Activated CD4-positive, alpha-beta T cell treated with anti-CD3 and anti-CD28 coated beads, Interleukin-2, amount 10 ng/mL, durations not matched to agents 7 days and 5 days (primary cell): ENCODE results near the gene CPPED1. TPM values are rescaled to one million over a fixed set of nuclear protein-coding genes. Genes with fewer than 3 reads are reported as not detected.

Experiments used
- CTCF ChIA-PET: fragments of 350-600 bp; sonication (Branson Sonifier 250); formaldehyde crosslinking; loops from one replicate; lab custom pipeline; 2021; ENCODE audit warnings: antibody characterized with exemption; lab: Charles Lee
- POLR2A ChIA-PET: fragments of 350-600 bp; sonication (Branson Sonifier 250); formaldehyde crosslinking; loops from one replicate; lab custom pipeline; 2021; ENCODE audit warnings: antibody characterized with exemption; lab: Charles Lee
- DNase-seq: peaks from one replicate; pipeline ENCODE4 v3.0.0-alpha.2; 2020
- H3K27ac Mint-ChIP-seq: one replicate; pipeline ENCODE4 v1.8.0; 2021; ENCODE audit warnings: mild to moderate bottlenecking, moderate library complexity, mixed read lengths
- H3K27me3 Mint-ChIP-seq: one replicate; pipeline ENCODE4 v1.8.0; 2021; ENCODE audit warnings: mixed read lengths
- H3K36me3 Mint-ChIP-seq: one replicate; pipeline ENCODE4 v1.8.0; 2021; ENCODE audit warnings: low read depth, mixed read lengths
- H3K4me1 Mint-ChIP-seq: one replicate; pipeline ENCODE4 v1.8.0; 2021; ENCODE audit warnings: mixed read lengths
- H3K4me3 Mint-ChIP-seq: one replicate; pipeline ENCODE4 v1.8.0; 2021; ENCODE audit warnings: mild to moderate bottlenecking, moderate library complexity, mixed read lengths
- H3K9me3 Mint-ChIP-seq: one replicate; pipeline ENCODE4 v1.8.0; 2021; ENCODE audit warnings: mixed read lengths
- total RNA-seq, 2 experiments: library from RNA; stranded (reverse); gene quantifications; one replicate each; pipeline ENCODE4 v1.2.3, GENCODE V29; 2021

The CPPED1 gene
- total RNA-seq, 2 experiments from 2014 or later = 15.7 to 17.1 TPM

DNA sequence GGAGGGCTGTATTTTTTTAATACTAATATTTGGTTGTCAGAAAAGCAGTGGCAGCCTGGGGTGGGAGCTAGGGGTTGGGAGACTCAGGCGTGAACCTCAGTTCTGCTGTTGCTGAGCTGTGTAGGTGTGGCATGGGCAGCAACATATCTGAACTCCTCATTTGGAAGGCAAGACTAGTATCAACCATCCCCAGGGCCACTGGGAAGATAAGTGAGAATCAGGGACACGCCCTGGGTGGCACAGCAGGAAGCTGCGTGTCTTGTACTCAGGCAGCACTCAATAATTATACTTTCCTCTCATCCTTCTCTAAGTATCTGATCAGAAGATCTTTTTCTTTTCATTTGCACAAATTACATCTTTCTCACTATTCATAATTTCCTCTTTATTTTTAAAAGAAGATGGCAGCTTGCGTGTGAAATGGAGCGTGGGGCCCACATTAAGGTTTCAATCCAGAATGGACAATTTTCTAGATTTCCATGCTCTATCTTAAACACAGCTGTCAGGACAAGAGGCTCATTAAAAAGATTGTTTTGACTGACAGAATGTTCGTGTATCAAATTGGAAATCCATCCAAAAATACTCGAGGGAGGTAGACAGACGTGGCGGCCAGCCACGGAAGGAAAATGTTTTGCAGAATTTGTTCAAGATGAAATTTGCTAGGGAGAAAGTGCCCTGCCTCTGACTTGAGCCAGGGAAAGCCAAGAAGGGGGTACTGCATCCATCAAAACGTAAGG lies 121.1 kb downstream of the CPPED1 start:
- no peak overlapping the region for H3K4me3 Mint-ChIP-seq
- no peak overlapping the region for H3K27ac Mint-ChIP-seq
- peaks cover 8% of the 10 kb centered on the region for H3K4me1 Mint-ChIP-seq
- peaks cover 2% of the 10 kb centered on the region for H3K27me3 Mint-ChIP-seq
- no peak for DNase-seq
- no peaks in the 10 kb centered on the region for H3K9me3 Mint-ChIP-seq
- POLR2A ChIA-PET = no interaction called here
- no peaks in the 10 kb centered on the region for H3K36me3 Mint-ChIP-seq
- CTCF ChIA-PET = interaction anchor here (1.0 kb wide), 1 partner anchor 21 kb away, joined by 3 read pairs; no protein-coding TSS in a partner anchor

DNA sequence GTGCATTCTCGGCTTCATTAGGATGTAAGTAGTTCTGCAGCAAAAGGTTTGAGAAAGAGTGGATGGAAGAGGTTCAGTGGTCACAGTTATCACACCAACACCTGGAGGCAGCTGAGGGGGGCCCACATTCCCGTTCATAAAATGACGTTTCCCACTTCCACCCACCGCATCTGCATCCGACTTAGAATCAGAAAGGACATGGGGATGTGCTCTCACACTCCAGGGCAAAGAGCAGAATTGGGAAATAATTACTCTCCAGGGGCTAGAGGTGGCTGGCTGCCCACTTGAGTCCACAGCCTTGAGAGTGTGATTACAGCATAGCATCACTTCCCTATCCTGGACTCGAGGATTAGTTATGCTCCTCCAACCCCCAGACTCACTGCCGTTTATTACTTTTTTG lies 122.0 kb downstream of the CPPED1 start:
- H3K4me3 Mint-ChIP-seq = no peak overlapping the region
- no peaks in the 10 kb centered on the region for H3K9me3 Mint-ChIP-seq
- POLR2A ChIA-PET = no interaction called here
- DNase-seq = no peak
- CTCF ChIA-PET = interaction anchor here (1.0 kb wide), 1 partner anchor 21 kb away, joined by 3 read pairs; no protein-coding TSS in a partner anchor
- no peak overlapping the region for H3K27ac Mint-ChIP-seq
- no peaks in the 10 kb centered on the region for H3K36me3 Mint-ChIP-seq
- peaks cover 18% of the 10 kb centered on the region for H3K4me1 Mint-ChIP-seq
- H3K27me3 Mint-ChIP-seq = peaks cover 2% of the 10 kb centered on the region

DNA sequence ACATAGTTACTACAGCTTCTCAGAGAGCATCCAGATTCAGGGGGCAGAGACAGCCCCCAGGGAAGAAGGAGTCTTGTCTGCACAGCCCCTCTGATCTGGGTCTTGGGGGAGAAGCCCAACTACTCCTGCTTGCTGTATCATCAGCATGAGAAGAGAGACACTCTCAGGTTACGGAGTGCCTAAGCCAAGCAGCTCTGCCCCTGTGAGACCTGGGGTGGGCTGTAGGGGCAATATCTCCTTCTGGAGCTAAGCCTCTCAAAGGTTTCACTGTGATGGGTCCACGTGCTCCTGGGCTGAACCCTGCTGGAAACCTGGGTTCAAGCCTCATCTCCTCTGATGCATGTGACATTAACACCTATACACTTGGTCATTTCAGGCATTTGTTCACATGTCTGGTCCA lies 123.2 kb downstream of the CPPED1 start:
- ChIA-PET POLR2A (no interaction called here), CTCF (no interaction called here)
- peaks cover 20% of the 10 kb centered on the region for H3K4me1 Mint-ChIP-seq
- no peak for DNase-seq
- no peak overlapping the region for H3K27ac Mint-ChIP-seq
- no peaks in the 10 kb centered on the region for H3K36me3 Mint-ChIP-seq
- H3K27me3 Mint-ChIP-seq = peaks cover 2% of the 10 kb centered on the region
- H3K4me3 Mint-ChIP-seq = no peak overlapping the region
- H3K9me3 Mint-ChIP-seq = no peaks in the 10 kb centered on the region

- no peaks in the 10 kb centered on the region for H3K36me3 Mint-ChIP-seq
- CTCF ChIA-PET = no interaction called here
- H3K9me3 Mint-ChIP-seq = no peaks in the 10 kb centered on the region
- POLR2A ChIA-PET = no interaction called here
- no peak overlapping the region for H3K27ac Mint-ChIP-seq
- DNase-seq = no peak
- peaks cover 2% of the 10 kb centered on the region for H3K27me3 Mint-ChIP-seq
- peaks cover 20% of the 10 kb centered on the region for H3K4me1 Mint-ChIP-seq
- no peak overlapping the region for H3K4me3 Mint-ChIP-seq
These were observed 123.9 kb downstream of the CPPED1 start for GRCh38 chr16:12679660-12680272.

GRCh38 chr16:12678983-12679382 lies 124.7 kb downstream of the CPPED1 start:
- Mint-ChIP-seq H3K9me3 (no peaks in the 10 kb centered on the region), H3K36me3 (no peaks in the 10 kb centered on the region), H3K27ac (no peak overlapping the region), H3K27me3 (peaks cover 2% of the 10 kb centered on the region), H3K4me1 (peaks cover 20% of the 10 kb centered on the region), H3K4me3 (no peak overlapping the region)
- DNase-seq = no peak
- POLR2A ChIA-PET = no interaction called here
- CTCF ChIA-PET = no interaction called here

DNA sequence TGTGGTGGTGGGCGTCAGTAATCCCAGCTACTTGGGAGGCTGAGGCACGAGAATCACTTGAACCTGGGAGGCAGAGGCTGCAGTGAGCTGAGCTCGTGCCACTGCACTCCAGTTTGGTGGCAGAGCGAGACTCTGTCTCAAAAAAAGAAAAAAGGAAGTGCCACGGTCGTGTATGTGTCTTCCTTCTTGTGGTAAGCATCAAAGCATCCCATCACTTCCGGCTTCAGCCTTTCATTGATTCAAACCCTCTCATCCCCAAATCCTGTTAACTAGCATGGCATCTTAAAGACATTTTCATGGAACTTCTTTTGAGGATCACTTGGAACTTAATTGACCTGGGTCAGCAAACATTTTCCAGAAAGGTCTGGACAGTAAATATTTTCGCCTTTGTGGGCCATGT lies 126.2 kb downstream of the CPPED1 start:
- no peaks in the 10 kb centered on the region for H3K9me3 Mint-ChIP-seq
- H3K4me3 Mint-ChIP-seq = no peak overlapping the region
- peaks cover 4% of the 10 kb centered on the region for H3K36me3 Mint-ChIP-seq
- CTCF ChIA-PET = no interaction called here
- peaks cover 20% of the 10 kb centered on the region for H3K4me1 Mint-ChIP-seq
- POLR2A ChIA-PET = no interaction called here
- DNase-seq = peak; percentile 31
- H3K27ac Mint-ChIP-seq = peak overlapping the region; percentile 37
- H3K27me3 Mint-ChIP-seq = peaks cover 2% of the 10 kb centered on the region

DNA sequence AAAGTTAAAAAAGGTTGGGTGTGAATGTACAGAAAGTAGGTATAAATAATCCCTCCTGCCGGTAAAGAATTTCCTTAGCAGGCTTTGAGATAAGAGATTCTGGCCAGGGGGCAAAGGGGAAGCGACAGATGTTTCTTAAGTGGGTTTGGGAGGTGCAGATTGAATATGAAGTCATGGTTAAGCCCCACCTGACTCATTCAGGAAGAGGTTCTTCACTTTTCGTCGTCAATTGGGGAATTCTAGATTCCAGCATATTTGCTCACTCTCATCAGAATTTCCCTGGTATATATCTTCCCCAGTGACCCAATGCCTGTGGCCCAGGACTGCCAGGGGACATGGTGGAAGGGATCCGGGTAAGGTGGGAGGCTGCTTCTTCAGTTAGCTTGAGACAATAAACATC lies 127.8 kb downstream of the CPPED1 start:
- DNase-seq = no peak
- no peak overlapping the region for H3K4me3 Mint-ChIP-seq
- POLR2A ChIA-PET = no interaction called here
- no peaks in the 10 kb centered on the region for H3K9me3 Mint-ChIP-seq
- CTCF ChIA-PET = no interaction called here
- peaks cover 20% of the 10 kb centered on the region for H3K4me1 Mint-ChIP-seq
- H3K27ac Mint-ChIP-seq = no peak overlapping the region
- peaks cover 4% of the 10 kb centered on the region for H3K36me3 Mint-ChIP-seq
- peaks cover 2% of the 10 kb centered on the region for H3K27me3 Mint-ChIP-seq

DNA sequence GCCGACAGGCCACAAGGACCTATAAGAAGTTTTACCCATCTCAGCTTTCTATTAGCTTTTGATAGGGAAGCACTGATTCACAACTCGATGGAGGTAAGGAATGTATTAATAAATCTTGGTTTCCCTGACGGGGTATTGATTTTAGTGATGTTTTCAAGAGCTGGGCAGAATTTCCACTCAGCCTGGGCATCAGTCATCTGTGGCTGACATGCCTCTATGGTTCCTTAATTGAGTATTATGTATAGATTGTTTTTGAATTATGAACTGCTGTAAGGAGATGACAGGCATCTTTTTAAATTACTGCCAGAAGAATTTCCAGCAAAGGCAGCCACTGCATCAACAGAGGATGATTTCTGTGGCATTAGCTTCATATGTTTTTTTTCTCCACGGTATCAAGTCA lies 128.6 kb downstream of the CPPED1 start:
- peaks cover 2% of the 10 kb centered on the region for H3K27me3 Mint-ChIP-seq
- no peak overlapping the region for H3K4me3 Mint-ChIP-seq
- no peak for DNase-seq
- POLR2A ChIA-PET = no interaction called here
- CTCF ChIA-PET = no interaction called here
- no peaks in the 10 kb centered on the region for H3K9me3 Mint-ChIP-seq
- H3K27ac Mint-ChIP-seq = no peak overlapping the region
- H3K4me1 Mint-ChIP-seq = peaks cover 20% of the 10 kb centered on the region
- H3K36me3 Mint-ChIP-seq = peaks cover 6% of the 10 kb centered on the region

GRCh38 chr16:12674524-12674923 lies 129.2 kb downstream of the CPPED1 start:
- no peaks in the 10 kb centered on the region for H3K27me3 Mint-ChIP-seq

GRCh38 chr16:12674071-12674470 lies 129.6 kb downstream of the CPPED1 start:
- Mint-ChIP-seq H3K9me3 (peaks cover 6% of the 10 kb centered on the region), H3K36me3 (peaks cover 6% of the 10 kb centered on the region), H3K27me3 (no peaks in the 10 kb centered on the region), H3K4me3 (no peak overlapping the region), H3K4me1 (peaks cover 20% of the 10 kb centered on the region), H3K27ac (no peak overlapping the region)
- CTCF ChIA-PET = no interaction called here
- no peak for DNase-seq
- POLR2A ChIA-PET = no interaction called here

More at GRCh38 chr16:12674524-12674923, 129.2 kb downstream of the CPPED1 start:
- H3K9me3 Mint-ChIP-seq = peaks cover 3% of the 10 kb centered on the region
- H3K36me3 Mint-ChIP-seq = peaks cover 6% of the 10 kb centered on the region
- H3K4me3 Mint-ChIP-seq = no peak overlapping the region
- ChIA-PET POLR2A (no interaction called here), CTCF (no interaction called here)
- no peak overlapping the region for H3K27ac Mint-ChIP-seq
- H3K4me1 Mint-ChIP-seq = peaks cover 20% of the 10 kb centered on the region
- DNase-seq = no peak

DNA sequence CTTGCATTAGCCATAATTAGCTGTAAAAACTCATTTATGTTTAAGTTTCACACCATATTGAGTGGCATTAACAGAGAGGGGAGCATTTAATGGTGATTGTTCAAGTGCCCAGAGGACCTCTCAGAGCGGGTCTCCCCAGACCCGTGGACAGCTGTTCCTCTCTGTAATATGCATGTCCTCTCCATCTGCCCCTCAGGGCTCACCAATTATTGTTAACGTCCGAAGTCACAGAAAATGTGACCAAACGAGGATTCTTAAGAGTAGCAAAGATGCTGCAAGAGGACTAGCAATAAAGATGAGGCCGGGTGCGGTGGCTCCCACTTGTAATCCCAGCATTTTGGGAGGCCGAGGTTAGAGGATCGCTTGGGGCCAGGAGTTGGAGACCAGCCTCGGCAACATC lies 130.2 kb downstream of the CPPED1 start:
- H3K27ac Mint-ChIP-seq = no peak overlapping the region
- H3K27me3 Mint-ChIP-seq = no peaks in the 10 kb centered on the region
- H3K36me3 Mint-ChIP-seq = peaks cover 6% of the 10 kb centered on the region
- peaks cover 12% of the 10 kb centered on the region for H3K9me3 Mint-ChIP-seq
- ChIA-PET CTCF (interaction anchor here (1.3 kb wide), 1 partner anchor 52 kb away, joined by 3 read pairs; no protein-coding TSS in a partner anchor), POLR2A (no interaction called here)
- peaks cover 20% of the 10 kb centered on the region for H3K4me1 Mint-ChIP-seq
- DNase-seq = no peak
- no peak overlapping the region for H3K4me3 Mint-ChIP-seq

DNA sequence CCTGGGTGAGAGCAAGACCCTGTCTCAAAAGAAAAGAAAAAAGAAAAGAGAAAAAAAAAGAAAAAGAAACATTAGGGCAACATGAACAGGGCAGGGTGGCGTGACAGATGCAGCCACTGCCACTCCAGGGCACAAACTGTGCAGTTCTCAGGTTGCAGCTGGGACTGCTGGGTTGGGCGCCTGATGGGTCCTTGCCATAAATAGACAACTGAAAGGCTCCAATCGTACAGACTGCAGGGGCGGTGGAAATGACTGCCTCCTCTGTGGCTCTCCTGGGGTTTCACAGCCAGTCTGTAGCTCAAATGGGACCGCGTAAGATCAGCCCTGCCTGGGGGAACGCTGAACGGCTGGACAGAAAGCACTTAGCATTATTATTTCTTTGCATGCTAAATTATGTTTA lies 130.7 kb downstream of the CPPED1 start:
- H3K4me3 Mint-ChIP-seq = no peak overlapping the region
- ChIA-PET CTCF (interaction anchor here (1.3 kb wide), 1 partner anchor 52 kb away, joined by 3 read pairs; no protein-coding TSS in a partner anchor), POLR2A (no interaction called here)
- peaks cover 16% of the 10 kb centered on the region for H3K4me1 Mint-ChIP-seq
- no peaks in the 10 kb centered on the region for H3K27me3 Mint-ChIP-seq
- DNase-seq = no peak
- peaks cover 14% of the 10 kb centered on the region for H3K9me3 Mint-ChIP-seq
- peaks cover 6% of the 10 kb centered on the region for H3K36me3 Mint-ChIP-seq
- no peak overlapping the region for H3K27ac Mint-ChIP-seq

DNA sequence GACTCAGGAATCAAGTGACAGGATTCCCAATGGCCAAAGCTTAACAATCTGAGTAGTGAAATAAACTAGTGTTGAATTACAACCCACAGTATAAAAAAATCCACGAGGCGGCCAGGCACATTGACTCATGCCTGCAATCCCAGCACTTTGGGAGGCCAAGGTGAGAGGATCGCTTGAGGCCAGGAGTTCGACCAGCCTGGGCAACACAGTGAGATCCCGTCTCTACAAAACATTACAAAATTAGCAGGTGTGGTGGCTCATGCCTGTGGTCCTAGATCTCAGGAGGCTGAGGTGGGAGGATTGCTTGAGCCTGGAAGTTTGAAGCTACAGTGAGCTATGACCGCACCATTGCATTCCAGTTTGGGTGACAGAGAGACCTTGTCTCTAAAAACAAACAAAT lies 133.8 kb downstream of the CPPED1 start:
- Mint-ChIP-seq H3K27me3 (no peaks in the 10 kb centered on the region), H3K27ac (no peak overlapping the region), H3K9me3 (peaks cover 28% of the 10 kb centered on the region), H3K36me3 (peaks cover 14% of the 10 kb centered on the region), H3K4me3 (no peak overlapping the region), H3K4me1 (no peaks in the 10 kb centered on the region)
- DNase-seq = no peak
- POLR2A ChIA-PET = no interaction called here
- CTCF ChIA-PET = interaction anchor here (1.1 kb wide), 1 partner anchor 14 kb away, joined by 3 read pairs; no protein-coding TSS in a partner anchor
